HepG2 (cell line): ENCODE data around the gene GDF2.

ENCODE experiments used
- PRDM10 ChIP-seq: sonication (generic); formaldehyde crosslinking; IDR thresholded peaks from 2 replicates; pipeline ENCODE4 v1.4.0; 2020; ENCODE audit warnings: low read depth, missing genetic modification reagents
- TF ChIP-seq, protein P1 (sequence below): sonication (generic); formaldehyde crosslinking; IDR thresholded peaks from 2 replicates; pipeline ENCODE4 v1.5.1; 2020; ENCODE audit warnings: missing genetic modification reagents, mild to moderate bottlenecking, borderline replicate concordance

GRCh38 chr10:47340608-47341170 lies 18.4 kb downstream of the GDF2 start:
- no peak for TF ChIP-seq PRDM10 (CRISPR knock-in tag)
- TF ChIP-seq, protein P1, sequence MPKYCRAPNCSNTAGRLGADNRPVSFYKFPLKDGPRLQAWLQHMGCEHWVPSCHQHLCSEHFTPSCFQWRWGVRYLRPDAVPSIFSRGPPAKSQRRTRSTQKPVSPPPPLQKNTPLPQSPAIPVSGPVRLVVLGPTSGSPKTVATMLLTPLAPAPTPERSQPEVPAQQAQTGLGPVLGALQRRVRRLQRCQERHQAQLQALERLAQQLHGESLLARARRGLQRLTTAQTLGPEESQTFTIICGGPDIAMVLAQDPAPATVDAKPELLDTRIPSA (CRISPR knock-in tag), result no peak
